DMS 273 (cell line): ENCODE results near the gene DIP2C.
A peak's percentile ranks its signal among the peaks of the same experiment; 100 is the strongest.
"Not testable (repeated sequence)": the region's sequence is repeated elsewhere in the genome, so short reads cannot be mapped to it uniquely, and the experiment has no call there.

Source experiments
- DNase-seq: peaks from one replicate; lab custom pipeline; 2025; ENCODE audit not compliant: unreplicated experiment; lab: John Stamatoyannopoulos, UW

DIP2C gene

DNA sequence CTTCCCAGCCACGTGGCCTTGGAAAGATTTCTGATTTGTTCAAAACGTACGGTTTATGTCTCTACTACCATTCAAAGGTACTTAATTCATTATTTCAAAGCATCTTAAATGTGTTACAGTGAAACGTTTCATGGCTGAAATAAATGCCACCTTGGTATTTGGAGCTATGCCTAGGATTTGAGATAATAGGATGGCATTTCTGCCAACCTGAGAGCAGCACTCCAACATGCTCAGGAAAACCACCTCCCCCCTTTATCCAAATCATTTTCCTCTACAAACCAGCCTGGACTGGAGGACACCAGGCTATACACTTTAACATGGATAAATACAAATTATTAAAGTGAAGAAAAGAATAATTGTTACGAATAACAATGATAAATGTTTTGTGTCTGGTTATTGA is 293.4 kb downstream of the DIP2C start:
- DNase-seq, result no peak

DNA sequence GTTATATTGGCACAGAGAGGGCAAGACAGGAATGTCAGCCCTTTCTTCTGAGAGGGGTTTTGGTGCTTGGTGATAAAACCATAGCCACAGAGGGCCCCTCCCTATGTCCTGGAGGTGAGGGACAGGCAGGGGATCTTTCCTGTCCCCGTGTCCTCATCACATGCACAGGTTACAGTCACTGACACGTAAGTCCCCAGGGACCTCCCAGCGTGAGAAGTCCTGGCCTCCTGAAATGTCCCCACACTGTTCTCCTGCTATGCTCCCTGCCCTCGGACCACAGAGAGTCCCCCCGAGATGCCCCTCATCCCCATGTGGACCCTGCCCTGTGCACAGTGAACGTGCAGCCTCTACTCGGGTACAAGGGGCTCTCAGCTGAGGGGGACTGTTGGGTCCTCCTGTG is 293.8 kb downstream of the DIP2C start:
- DNase-seq, result no peak

DNA sequence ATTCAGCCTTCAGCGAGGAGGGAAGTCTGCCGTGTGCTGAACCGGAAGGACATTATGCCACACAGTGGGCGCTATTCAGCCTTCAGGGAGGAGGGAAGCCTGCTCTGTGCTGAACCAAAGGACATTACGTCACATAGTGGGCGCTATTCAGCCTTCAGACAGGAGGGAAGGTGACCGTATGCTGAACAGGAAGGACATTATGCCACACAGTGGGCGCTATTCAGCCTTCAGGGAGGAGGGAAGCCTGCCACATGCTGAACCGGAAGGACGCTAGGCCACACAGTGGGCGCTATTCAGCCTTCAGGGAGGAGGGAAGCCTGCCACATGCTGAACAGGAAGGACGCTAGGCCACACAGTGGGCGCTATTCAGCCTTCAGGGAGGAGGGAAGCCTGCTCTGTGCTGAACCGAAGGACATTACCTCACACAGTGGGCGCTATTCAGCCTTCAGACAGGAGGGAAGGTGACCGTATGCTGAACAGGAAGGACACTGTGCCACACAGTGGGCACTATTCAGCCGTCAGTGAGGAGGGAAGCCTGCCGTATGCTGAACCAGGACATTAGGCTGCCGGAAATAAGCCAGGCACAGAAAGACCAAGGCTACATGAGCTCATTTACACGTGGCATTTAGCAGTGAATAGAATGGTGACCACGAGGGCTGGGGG is 294.9 kb downstream of the DIP2C start:
- DNase-seq, result not testable (repeated sequence)

DNA sequence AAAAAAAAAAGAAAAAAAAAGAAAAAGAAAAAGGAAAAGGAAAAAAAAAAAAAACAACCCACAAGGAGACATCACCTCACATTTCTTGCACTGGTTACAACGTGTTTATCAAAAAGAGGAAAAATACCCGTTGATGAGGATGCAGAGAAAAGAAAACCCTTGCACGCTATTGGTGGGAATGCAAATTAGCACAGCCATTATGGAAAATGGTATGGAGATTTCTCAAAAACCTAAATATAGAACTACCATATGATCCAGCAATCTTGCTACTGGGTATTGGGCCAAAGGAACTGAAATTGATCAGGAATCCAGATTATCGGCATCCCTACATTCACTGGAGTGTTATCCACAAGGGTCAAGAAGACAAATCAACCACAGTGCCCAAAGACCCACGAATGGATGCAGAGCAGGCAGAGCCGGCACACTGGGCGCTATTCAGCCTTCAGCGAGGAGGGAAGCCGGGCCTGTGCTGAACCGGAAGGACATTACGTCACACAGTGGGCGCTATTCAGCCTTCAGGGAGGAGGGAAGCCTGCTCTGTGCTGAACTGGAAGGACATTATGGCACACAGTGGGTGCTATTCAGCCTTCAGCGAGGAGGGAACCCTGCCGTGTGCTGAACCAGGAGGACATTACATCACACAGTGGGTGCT is 295.6 kb downstream of the DIP2C start:
- DNase-seq, result no peak

DNA sequence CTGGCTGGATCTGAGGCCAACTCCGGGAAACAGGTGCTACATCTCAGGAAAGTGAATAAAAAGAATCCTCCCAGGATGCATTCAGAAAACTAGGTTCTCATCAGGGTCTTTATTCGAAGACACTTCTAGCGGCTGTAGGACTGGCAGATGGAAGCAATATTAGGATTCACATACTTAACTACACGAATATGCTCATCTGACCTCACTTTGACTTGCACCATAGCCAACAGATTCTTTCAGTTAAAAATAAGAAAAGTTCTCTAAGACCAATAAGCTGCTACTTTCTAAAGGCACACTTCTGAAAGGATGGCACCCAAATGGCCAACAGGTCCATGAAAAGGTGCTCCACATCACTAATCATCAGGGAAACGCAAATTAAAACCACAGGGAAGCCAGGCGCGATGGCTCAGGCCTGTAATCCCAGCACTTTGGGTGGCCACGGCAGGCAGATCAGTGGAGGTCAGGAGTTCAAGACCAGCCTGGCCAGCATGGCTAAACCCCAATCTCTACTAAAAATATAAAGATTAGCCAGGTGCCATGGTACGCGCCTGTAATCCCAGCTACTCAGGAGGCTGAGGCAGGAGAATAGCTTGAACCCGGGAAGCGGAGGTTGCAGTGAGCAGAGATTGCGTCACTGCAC is 296.2 kb downstream of the DIP2C start:
- DNase-seq, result no peak

DNA sequence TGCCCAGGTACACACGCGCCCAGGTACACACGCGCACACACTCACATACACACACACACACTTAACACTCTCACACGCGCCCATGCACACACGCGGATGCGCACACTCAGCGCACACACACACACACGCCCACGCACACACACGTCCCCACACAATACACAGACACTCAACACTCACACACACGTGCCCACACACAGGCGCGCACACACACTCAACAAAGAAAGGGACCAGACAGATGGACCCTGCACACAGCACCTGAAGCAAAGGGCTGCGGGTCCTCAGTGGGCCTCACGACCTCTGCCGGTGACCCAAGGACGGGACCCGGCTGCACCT is 296.8 kb downstream of the DIP2C start:
- no peak for DNase-seq

DNA sequence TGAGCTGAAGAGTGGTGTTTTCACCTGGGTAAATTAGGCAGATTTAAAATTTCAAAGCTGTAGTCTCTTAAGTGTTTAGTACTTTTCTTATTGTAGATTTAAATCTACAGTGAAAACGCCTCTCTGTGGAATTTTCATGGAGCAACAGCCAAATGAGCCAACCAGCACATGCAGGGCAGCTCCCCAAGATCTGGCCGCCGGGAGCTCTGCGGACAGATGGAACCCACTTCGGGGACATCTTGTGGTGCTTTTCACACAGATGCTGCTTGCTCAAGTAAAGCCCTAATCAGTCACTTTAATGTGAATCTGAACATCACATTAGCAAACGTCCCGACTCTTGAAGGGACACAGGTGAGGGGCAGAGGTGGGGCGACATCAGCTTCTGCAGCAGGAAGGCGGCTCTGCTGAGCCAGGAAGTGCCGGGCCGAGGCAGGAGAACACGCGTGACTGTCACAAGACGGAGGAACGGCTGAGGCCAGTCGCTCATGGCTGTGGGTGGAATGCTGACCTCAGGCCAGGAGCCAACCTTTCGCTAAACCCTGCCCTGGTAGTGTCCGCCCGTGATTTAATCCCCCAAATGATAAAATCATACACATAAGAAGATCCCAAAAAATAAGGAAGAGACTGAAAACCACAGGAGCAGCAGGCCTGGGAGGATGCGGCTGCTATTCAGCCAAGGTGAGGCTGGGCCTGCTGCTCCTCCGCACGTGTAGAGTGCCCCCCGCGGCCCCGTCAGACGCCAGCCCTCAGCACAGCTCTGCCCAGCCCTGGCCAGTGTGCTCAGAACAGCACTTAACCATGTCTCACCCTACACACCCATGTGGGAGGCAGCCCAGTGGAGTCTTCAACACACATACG is 297.4 kb downstream of the DIP2C start:
- DNase-seq, result peak; percentile 25

DNA sequence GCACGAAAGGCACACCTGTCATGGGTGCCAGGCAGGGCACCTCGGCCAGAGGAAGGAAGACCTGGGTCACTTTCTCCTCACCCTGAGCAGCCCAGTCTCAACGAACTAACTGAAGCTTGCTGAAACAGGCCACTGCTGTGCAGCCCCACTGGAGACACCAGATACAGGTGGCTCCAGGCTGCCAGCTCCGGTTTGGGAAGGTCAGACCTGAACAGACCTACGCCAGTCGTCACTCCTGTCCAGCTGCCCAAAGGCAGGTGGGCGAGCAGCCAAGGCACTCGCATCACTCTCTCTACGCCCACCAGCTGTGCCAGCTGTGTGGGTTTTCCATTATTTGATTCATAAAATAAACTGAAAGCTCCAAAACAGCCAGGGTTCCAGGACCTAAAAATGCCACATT is 298.2 kb downstream of the DIP2C start:
- DNase-seq, result peak; percentile 54

DNA sequence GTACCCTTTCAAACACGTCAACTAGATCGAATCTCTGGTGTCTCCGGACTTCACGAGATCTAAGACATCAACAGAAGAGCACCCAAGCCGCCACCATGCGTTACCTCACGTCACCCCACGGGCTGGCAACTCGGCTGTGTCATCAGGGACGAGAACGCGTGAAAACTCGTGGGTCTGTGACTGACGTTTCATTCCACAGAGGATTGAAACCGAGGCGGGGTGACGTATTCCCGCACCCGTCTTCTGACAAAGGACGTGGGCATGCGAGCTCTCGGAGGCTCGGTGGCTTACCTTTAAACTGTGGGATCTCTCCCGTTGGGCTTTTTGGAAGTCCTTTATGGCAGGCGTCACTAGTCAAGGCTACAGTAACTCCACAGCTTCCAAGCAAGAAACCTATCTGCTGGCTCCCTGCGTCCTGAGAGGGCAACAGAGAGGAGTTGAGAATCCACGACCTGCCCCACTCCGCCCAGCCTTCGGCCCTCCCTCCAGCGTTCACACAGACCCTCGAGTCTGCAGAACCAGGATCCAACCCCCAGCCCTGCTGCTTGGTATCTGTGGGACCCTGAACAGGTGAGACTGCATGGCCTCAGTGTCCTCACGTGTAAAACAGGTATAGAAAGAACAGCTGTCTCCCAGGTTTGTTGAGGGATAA is 298.9 kb downstream of the DIP2C start:
- DNase-seq, result no peak

DNA sequence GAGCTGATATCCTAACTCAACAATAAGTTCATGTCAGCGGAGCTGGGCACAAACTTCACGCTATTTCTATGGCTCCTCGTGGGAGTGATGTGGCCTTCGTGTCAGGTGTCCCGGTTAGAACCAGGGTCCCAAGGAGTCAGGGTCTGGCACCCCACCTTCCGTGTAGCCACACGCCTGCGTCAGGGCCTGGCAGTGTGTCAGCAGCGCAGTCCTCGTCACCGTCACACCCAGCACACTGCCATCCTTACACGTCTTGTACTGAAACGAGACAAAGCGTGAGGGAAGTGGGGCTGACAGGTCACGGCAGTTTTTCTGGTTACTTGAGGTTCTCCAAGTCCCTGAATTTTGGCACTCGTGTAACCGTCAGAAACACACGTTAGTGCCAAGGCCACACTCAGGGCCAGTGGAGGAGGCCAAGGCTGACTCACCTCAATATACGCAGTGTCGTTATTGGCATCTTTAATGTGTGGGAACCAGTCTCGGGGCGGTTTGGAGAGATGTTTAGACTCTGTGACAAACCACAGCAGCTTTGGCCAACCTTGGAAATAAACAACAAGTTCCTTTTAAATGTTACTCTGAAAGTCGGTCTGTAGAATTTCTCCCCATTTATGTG is 299.5 kb downstream of the DIP2C start:
- DNase-seq, result no peak

DNA sequence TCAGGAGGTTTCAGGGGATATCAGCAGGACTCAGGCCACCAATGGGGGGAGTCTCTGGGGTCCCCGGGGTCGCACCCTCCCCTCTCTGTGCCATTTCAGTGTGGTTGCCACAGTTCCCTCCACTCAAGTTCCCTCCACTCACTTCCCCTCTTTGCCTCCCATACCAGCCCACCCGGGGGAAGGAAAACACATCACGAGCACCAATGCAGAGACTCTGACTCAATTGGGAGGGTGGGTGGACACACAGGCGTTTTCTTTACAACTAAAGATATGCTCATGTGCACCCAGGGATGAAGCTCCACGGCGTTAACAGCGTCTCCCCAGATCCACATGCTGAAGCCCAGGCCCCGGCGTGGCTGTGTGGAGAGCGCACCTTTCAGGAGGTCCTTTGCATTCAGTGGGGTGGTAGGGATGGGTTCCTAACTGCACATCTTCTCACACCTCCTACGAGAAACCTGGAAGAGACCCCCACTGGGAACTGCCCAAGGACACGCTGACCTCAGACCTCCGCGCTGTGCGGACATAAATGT is 300.1 kb downstream of the DIP2C start:
- DNase-seq, result no peak

DNA sequence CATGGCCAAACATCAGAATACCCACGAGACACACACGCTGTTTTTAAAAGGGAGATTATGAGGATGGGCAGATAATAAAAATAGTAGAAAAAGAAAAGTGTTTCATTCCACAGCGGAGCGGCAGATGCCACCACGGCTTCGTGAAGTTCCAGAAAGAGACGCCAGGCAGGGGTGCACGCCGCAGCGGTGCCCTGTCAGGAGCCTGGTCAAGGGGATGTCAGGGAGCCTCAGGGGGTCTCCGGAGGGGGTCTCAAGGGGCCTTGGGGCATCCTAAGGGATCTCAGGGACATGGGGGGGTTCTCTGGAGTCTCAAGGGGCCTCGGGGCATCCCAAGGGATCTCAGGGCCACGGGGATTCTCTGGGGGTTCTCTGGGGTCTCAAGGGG is 300.8 kb downstream of the DIP2C start:
- no peak for DNase-seq

DNA sequence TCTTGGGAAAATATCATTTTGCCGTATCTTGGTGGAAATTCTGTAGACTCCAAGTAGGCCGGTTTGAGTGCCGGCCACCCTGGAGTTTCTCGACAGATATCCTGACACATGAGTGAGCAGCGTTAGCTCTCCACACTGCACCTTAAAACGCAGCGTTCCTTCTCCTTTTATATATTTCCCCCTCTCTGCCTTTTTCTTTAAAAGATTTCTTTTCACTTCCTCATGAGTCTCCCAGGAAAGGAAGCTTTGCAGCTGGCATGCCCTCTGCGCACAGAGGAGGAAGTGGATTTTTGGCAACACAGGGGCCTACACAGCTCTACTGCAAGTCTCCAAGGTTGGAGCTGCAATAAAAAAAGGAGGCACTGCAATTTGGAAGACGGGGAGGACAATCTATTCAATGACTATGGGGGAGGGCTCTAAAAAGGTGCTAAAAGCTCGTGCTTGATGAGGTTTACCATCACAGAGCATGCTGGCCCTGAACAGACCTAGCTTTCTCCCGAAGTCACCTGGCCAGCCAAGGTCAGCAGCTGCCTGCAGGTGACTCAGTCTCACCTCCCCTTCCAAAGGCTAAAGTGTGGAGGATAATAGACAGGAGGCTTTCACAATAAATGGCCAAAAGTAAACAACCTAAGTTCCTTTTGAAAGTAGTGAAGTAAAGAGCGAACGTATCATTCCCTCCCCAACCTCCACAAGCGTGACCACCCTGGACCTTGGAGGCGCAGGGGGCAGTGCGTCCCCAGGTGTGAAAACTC is 301.4 kb downstream of the DIP2C start:
- no peak for DNase-seq

DNA sequence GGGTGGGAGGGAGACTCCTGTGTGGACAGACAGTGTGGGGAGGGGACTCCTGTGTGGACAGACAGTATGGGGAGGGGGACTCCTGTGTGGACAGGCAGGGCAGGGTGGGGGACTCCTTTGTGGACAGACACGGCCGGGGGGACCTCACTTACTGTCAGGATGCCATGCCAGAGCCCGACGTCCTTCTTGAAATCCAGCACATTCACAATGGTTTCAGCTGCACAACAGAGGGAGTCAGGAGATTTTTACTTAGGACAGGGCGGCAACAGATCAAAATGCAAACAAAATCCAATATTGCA is 301.9 kb downstream of the DIP2C start:
- no peak for DNase-seq

DNA sequence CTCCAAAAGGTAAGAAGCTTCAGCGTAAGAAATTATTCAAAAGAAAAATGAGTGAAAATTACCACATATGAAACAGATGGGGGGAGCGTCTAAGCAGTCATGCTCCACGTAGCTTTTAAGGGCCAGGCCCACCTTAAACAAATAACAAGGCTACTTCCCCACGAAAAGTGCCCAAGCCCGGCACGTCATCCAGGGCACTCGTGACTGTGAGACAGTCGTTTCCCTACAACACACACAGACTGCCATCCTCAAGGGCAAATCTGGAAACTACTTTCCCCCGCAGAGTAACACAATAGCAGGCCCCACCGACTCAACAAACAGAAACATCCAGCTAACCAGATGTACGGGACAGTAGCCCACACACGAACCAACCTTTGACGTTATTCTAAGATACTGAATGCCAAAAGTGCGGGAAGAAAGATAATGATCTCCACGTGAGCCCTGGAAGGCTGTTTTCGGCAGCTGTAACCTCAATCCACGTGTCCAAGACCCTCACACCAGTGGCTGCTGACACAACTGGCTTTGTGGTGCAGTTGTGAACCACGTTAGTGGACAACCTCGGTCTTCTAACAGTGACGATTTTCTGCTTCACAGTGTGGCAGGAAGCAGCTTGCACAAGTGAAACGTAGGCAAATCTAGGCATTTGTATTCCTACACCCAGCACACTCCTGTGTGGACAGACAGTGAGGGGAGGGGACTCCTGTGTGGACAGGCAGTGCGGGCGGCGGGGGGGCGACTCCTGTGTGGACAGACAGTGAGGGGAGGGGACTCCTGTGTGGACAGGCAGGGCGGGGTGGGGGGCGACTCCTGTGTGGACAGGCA is 302.5 kb downstream of the DIP2C start:
- no peak for DNase-seq

DNA sequence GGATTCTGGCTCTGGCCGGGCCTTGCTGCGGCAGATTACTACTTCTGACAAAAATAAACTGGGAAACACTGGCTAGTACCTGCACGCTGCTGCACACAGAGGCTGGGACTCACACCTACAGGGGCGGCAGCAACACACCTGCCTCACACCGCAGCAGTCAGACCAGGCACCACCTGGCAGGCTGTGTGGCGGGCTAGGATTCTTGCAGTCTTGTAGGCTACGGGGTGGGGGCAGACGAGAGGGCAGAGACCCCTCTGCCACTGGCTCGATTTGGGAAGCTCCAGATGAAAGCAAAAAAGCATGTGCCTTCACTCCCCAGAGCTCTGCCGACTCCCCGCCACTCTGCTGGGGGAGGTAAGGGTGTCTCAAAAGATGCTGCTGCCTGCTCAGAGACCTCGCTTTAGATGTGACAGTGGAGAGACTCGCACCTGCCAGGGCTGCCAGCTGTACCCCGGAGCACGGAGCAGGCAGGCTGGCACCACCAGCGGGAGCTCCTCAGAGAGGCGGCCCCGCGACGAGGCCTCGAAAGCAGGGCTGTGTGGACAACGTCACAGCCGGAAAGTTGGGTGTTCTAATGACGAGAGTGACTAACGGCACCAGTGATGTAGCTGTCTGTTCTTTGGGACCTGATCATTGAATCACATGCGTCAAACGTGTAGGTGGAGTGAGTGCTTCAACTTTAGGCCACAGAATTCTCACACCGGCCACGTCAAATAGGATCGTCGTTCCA is 303.7 kb downstream of the DIP2C start:
- DNase-seq, result no peak

DNA sequence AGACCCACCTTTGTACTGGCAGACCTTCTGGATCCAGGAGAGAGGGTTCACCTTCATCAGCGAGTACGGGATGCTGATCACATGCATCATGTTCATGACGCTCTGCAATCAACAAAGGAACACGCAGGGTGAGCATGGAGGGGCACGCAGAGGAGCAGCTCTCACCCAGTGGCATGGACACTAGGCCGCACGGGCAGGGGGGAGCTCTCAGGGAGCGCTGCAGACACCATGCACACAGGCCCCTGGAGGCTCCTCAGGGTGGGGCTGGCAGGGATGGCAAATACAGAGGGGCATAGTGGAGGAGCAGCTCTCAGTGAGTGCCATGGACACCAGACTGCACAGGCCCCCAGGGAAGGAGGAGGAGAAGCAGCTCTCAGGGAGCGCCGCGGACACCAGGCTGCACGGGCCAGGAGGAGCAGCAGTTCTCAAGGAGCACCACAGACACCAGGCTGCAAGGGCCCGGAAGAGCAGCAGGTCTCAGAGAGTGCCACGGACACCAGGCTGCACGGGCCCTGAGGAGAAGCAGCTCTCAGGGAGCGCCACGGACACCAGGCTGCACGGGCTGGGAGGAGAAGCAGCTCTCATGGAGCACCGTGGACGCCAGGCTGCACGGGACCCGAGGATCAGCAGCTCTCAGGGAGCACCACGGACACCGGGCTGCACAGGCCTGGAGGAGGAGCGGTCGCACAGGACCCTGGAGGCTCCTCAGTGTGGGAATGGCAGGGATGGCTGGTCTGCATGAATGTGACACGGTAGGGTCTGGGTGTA is 304.7 kb downstream of the DIP2C start:
- DNase-seq, result no peak

DNA sequence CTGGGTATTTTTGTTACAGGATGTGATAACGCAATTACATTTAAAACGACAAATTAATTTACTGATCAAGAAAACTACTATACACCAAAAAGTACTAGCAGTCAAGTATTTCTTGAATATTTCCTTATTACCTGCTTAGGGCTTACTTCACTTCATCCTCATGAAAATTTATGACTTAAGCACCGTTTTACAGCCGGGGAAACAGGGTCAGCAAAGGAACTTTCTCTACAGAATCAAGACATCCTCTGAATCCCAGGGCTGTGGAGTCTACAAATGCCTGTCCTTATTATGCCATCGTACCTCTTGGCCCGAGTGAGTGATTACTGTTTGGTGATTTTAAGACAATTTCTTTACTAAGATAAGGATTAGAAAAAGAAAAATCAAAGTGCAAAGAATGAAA is 305.9 kb downstream of the DIP2C start:
- no peak for DNase-seq
